HPDE6-E6E7 (cell line): ENCODE results near the gene TMEM72.

ENCODE experiments used
- DNase-seq: peaks from one replicate; pipeline ENCODE4 v3.0.0; 2011; ENCODE audit warnings: missing footprints; ENCODE audit errors: extremely low spot score

TMEM72 gene

GRCh38 chr10:44934416-44935200 is 23.5 kb downstream of the TMEM72 start:
- no peak for DNase-seq

- DNase-seq = no peak
Measured at GRCh38 chr10:44935201-44935965, 24.2 kb downstream of the TMEM72 start.

- no peak for DNase-seq
Measured at GRCh38 chr10:44935966-44936295, 24.8 kb downstream of the TMEM72 start.

- DNase-seq = no peak
Measured at GRCh38 chr10:44936314-44936975, 25.3 kb downstream of the TMEM72 start.

GRCh38 chr10:44937196-44938005 is 26.3 kb downstream of the TMEM72 start:
- DNase-seq = no peak

- DNase-seq = no peak
Measured at GRCh38 chr10:44938956-44939355, 27.8 kb downstream of the TMEM72 start.

- no peak for DNase-seq
Measured at GRCh38 chr10:44939691-44940401, 28.7 kb downstream of the TMEM72 start.

GRCh38 chr10:44944354-44944753 is 33.2 kb downstream of the TMEM72 start:
- DNase-seq = no peak

- DNase-seq = no peak
Measured at GRCh38 chr10:44946205-44946604, 35.1 kb downstream of the TMEM72 start.

- no peak for DNase-seq
Measured at GRCh38 chr10:44947371-44948152, 36.4 kb downstream of the TMEM72 start.

GRCh38 chr10:44948642-44949041 is 37.5 kb downstream of the TMEM72 start:
- DNase-seq = no peak

GRCh38 chr10:44949127-44949802 is 38.1 kb downstream of the TMEM72 start:
- DNase-seq = no peak

GRCh38 chr10:44949915-44950314 is 38.8 kb downstream of the TMEM72 start:
- DNase-seq = no peak

GRCh38 chr10:44950326-44951225 is 39.4 kb downstream of the TMEM72 start:
- DNase-seq = no peak

GRCh38 chr10:44951576-44952226 is 40.6 kb downstream of the TMEM72 start:
- no peak for DNase-seq

- no peak for DNase-seq
Measured at GRCh38 chr10:44952779-44953231, 41.7 kb downstream of the TMEM72 start.

GRCh38 chr10:44954042-44954441 is 42.9 kb downstream of the TMEM72 start:
- no peak for DNase-seq

GRCh38 chr10:44954962-44955361 is 43.8 kb downstream of the TMEM72 start:
- DNase-seq = no peak
